Right lobe of liver (tissue), 6 donors: ENCODE results near the gene NR3C2. TPM values are rescaled to one million over a fixed set of nuclear protein-coding genes. Genes with fewer than 3 reads are reported as not detected.

Source experiments
- ATAC-seq, 4 donors: fragments of 200-7000 bp; cut with Tn5 transposase; one replicate each; pipeline ENCODE4 v1.9.1; 2020; ENCODE audit warnings: mild to moderate bottlenecking in 4 of 4, moderate library complexity in 4 of 4
- DNase-seq, 3 donors: peaks; one replicate each; pipeline ENCODE4 v3.0.0-alpha.2; 2020
- H3K27ac ChIP-seq, 3 donors: fragments of 200-600 bp; one replicate each; pipeline ENCODE4 v1.8.0; 2022
- H3K27me3 ChIP-seq, 2 donors: fragments of 200-600 bp; one replicate each; pipeline ENCODE4 v1.8.0; 2022
- H3K36me3 ChIP-seq, 4 donors: fragments of 200-600 bp; sonication (generic) in 1 of 4; one replicate each; pipeline versions ENCODE4 v1.5.1 to v1.8.0; 2017 to 2022; ENCODE audit warnings: control low read depth in 1 of 4
- H3K4me1 ChIP-seq, 4 donors: fragments of 200-600 bp; sonication (generic) in 1 of 4; one replicate each; pipeline versions ENCODE4 v1.5.1 to v1.8.0; 2017 to 2022; ENCODE audit warnings: control low read depth in 1 of 4
- H3K4me3 ChIP-seq, 3 donors: fragments of 200-600 bp; one replicate each; pipeline ENCODE4 v1.8.0; 2022
- H3K9me3 ChIP-seq, 4 donors: fragments of 200-600 bp; sonication (generic) in 1 of 4; one replicate each; pipeline versions ENCODE4 v1.5.1 to v1.8.0; 2017 to 2022; ENCODE audit warnings: control low read depth in 1 of 4
- CTCF ChIP-seq, 4 donors: fragments of 200-600 bp in 3 of 4; fragments of 450-650 bp in 1 of 4; IDR thresholded peaks; one replicate each; pipeline versions ENCODE4 v1.5.1 to v1.8.0; 2016 to 2022; ENCODE audit warnings: antibody characterized with exemption in 4 of 4, mild to moderate bottlenecking in 2 of 4
- POLR2A ChIP-seq: fragments of 450-650 bp; IDR thresholded peaks from one replicate; pipeline ENCODE4 v1.6.1; 2017; ENCODE audit warnings: antibody characterized with exemption, mild to moderate bottlenecking
- WGBS: methylation state at CpG from one replicate; pipeline ENCODE4 v1.1.6; 2018; ENCODE audit warnings: low coverage, low lambda C conversion rate; ENCODE audit not compliant: insufficient coverage; ENCODE audit errors: missing lambda C conversion rate; 5-methylcytosine and 5-hydroxymethylcytosine counted together
- intact Hi-C, 2 donors: fragments of 100-400 bp; cut with DNase I; formaldehyde crosslinking; loops; one replicate each; pipeline versions ENCODE4 v1.11.2 to v1.14.1; 2022
- total RNA-seq, 6 experiments: library from RNA; depleted of rRNA in 2 of 6; stranded (reverse); fragments of >200 nt in 2 of 6; fragmentation: NEBNext Ultra II Directional in 3 of 6; extraction: Animal tissue kit (Norgen Biotek cat#: 25700) in 3 of 6; gene quantifications; one replicate each; pipeline versions ENCODE4 v1.1.0 to v1.2.4, GENCODE V29; 2016 to 2023
- donor health status: DM: no; HTN: yes; CAD: no.
- donor health status: DM: no; HTN: no; CAD: no.
- donor health status: DM: no; HTN: no; CAD: no.
- donor health status: DM: no; HTN: yes; CAD: no.
- donor health status: DM: no; HTN: yes; CAD: no.

Gene NR3C2
- total RNA-seq, 6 experiments from 2014 or later, result 4.8 to 15.9 (median 8.9) TPM

DNA sequence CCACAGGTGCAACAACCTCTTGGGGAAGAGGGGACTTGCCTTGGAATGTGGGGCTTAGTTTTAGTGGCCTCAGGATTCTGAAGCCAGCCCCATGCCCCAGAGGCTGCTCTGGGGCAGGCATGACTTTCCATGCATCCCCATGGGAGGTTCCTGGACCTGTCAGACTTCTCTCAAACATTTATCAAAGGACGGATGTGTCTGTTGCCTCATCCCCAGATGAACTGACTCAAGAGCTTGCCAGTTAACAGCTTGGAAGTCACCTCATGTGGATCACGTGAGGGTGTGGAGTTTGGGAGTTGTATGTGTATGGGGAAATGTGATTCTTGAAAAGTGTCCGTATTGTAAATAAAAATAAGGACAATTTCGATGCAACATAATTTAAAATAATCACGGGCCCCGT lies 368.9 kb downstream of the NR3C2 start:
- no peak for ATAC-seq
- no peaks in the 10 kb centered on the region for H3K9me3 ChIP-seq
- intact Hi-C loops, result no loop called here
- WGBS, result 80% methylated on average over 6 of the region's 6 CpGs
- H3K27me3 ChIP-seq, result no peaks in the 10 kb centered on the region
- H3K36me3 ChIP-seq, result no peaks in the 10 kb centered on the region
- DNase-seq, result no peak
- H3K27ac ChIP-seq, result no peak overlapping the region
- H3K4me3 ChIP-seq, result no peak overlapping the region
- H3K4me1 ChIP-seq, result no peaks in the 10 kb centered on the region
- no peak for TF ChIP-seq POLR2A
- no peak for TF ChIP-seq CTCF (IDR thresholded peaks at IDR 0.05)

GRCh38 chr4:148072789-148073188 lies 369.4 kb downstream of the NR3C2 start:
- no peak for TF ChIP-seq CTCF (IDR thresholded peaks at IDR 0.05)
- TF ChIP-seq POLR2A, result no peak
- 73% methylated on average over 2 of the region's 9 CpGs for WGBS
- ATAC-seq (no peak), DNase-seq (no peak)
- Histone ChIP-seq H3K36me3 (no peaks in the 10 kb centered on the region), H3K4me1 (no peaks in the 10 kb centered on the region), H3K27me3 (no peaks in the 10 kb centered on the region), H3K4me3 (no peak overlapping the region), H3K9me3 (no peaks in the 10 kb centered on the region), H3K27ac (no peak overlapping the region)
- intact Hi-C loops, result no loop called here

GRCh38 chr4:148071009-148071408 lies 371.2 kb downstream of the NR3C2 start:
- ATAC-seq (no peak), DNase-seq (no peak)
- Histone ChIP-seq H3K36me3 (peaks cover 0 to 5% (median 0%) of the 10 kb centered on the region in 4 donors), H3K9me3 (no peaks in the 10 kb centered on the region), H3K27me3 (no peaks in the 10 kb centered on the region), H3K4me1 (peaks cover 0 to 7% (median 0%) of the 10 kb centered on the region in 4 donors), H3K27ac (no peak overlapping the region), H3K4me3 (no peak overlapping the region)
- intact Hi-C loops, result no loop called here
- 92% methylated on average over 2 of the region's 4 CpGs for WGBS
- no peak for TF ChIP-seq CTCF (IDR thresholded peaks at IDR 0.05)
- TF ChIP-seq POLR2A, result no peak

GRCh38 chr4:148069895-148070178 lies 372.4 kb downstream of the NR3C2 start:
- DNase-seq, result no peak
- 30% methylated on average over 2 of the region's 3 CpGs for WGBS
- intact Hi-C loops, result no loop called here
- no peak overlapping the region for H3K4me3 ChIP-seq
- no peak for TF ChIP-seq POLR2A
- TF ChIP-seq CTCF (IDR thresholded peaks at IDR 0.05), result no peak
- no peaks in the 10 kb centered on the region for H3K9me3 ChIP-seq
- peaks cover 0 to 6% (median 0%) of the 10 kb centered on the region in 4 donors for H3K36me3 ChIP-seq
- H3K27ac ChIP-seq, result no peak overlapping the region
- H3K4me1 ChIP-seq, result peaks cover 0 to 7% (median 0%) of the 10 kb centered on the region in 4 donors
- peak in 1 of 4 donors; percentile 8 for ATAC-seq
- H3K27me3 ChIP-seq, result no peaks in the 10 kb centered on the region
